Stimulated activated naive CD8-positive, alpha-beta T cell treated with anti-CD3 and anti-CD28 coated beads, Interleukin-15, Interleukin-2, amounts not matched to agents 100 U/mL and 50 U/mL, for 24 hours (primary cell): ENCODE data around the gene GLS2.
"Not testable (repeated sequence)": the region's sequence is repeated elsewhere in the genome, so short reads cannot be mapped to it uniquely, and the experiment has no call there.

Source experiments
- ATAC-seq: fragments of 150-1000 bp; cut with Tn5 transposase; one replicate; pipeline ENCODE4 v1.10.0; 2021
- DNase-seq: peaks from one replicate; pipeline ENCODE4 v3.0.0; 2021

The GLS2 gene

DNA sequence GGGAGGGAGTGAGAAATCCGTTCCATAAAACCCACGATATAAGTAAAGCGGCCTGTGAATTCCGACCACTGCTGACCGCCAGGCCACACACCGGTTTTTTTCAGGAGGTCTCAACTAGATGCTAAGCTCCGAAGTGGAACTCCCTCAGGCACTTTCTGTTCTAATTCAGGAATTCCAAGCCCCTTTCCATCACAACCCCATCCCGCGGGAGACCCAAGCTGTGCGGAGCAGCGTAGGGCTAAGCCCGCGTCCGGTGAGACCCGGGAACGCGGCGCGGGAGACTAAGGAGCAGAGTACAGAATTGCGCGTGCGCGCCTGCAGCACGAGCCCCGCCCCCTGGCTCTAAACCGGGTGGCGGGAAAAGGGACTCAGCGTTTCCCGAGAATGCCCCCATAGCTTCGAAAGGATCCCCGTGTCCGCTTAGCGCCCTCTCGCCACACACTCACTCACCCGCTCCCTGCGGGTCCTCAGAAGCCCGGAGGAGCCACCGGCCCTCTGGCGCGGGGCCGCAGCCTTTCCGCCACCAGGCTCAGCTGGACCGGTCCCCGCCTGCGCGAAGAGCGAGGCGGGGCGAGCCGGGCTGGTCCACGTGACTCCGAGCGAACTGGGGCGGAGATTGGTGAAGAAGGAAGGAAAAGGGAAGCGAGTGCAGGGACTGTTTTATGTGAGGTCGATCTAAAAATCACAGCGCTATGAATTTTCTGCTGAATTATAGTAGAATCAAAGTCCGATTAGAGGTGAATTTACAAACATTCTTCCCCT lies 38.9 kb downstream of the GLS2 start, which contains the start of gene TIMELESS:
TIMELESS (minus strand) TSS at position 567 of the 762 bp plus-strand sequence. CDS start 15,256 bp downstream, outside the sequence.
- DNase-seq (peak; percentile 91), ATAC-seq (peak; percentile 96)

DNA sequence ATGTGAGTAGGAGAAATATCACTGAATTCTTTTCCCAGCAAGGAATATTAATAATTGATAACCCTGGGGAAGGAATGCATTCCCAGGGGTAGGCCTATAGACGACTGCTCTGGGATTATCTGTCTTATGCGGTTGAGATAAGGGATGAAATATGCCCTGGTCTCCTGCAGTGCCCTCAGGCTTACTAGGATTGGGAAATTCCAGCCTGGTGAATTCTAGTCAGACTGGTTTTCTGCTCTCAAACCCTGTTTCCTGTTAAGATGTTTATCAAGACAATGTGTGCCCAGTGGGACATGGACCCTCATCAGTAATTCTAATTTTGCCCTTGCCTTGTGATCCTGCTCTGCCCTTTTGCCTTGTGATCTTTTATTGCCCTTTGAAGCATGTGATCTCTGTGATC lies 44.8 kb downstream of the GLS2 start:
- DNase-seq, ATAC-seq: not testable (repeated sequence)

DNA sequence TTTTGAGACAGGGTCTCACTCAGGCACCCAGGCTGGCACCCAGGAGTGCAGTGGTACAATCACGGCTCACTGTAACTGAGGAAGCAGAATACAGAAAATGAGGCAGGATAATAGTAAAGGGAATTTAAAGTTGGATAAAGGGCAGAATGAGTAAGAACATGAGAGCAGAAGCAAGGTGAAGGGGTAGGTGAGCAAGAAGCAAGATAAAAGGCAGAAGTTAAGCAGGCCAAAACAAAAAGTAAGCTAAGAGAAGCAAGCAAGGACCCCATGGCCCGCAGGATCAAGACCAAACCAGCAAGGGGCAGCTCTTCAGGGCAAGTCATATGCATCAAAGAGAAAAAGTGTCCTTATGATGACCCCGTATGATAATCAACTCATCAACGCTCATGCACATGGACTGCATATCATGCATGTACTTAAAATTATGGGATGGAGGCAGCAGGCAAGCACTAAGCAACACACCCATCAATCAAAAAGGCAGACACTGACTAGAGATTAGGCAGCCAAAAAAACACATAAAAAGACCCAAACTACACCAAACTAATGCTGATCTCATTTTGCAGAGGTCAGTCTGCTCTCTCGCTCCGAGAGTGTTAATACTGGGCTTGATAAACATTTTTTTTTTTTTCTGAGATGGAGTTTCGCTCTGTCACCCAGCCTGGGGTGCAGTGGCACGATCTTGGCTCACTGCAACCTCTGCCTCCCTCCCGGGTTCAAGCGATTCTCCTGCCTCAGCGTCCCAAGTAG lies 50.4 kb downstream of the GLS2 start:
- DNase-seq (no peak), ATAC-seq (no peak)

GRCh38 chr12:56434828-56435227 lies 53.1 kb downstream of the GLS2 start:
- ATAC-seq (no peak), DNase-seq (no peak)

- DNase-seq = no peak
- ATAC-seq = no peak
Observed at GRCh38 chr12:56431850-56432249, 56.1 kb downstream of the GLS2 start.

DNA sequence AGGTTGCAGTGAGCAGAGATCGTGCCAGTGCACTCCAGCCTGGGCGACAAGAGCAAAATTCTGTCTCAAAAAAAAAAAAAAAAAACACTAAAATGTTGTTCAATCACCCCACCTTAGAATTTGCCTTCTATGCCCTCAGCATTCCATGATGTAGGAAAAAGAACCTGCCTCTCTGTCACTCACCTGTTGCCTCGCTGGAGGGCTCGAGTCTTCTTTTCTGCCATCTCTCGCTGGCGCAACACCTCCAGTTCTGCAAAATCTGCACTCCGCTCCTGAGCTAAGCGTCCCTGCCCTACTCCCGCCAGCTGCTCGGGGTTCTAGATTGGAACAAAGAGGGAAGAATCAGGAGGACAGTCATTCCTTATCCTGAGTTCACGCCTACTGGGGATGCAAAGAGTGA lies 56.7 kb downstream of the GLS2 start:
- DNase-seq (no peak), ATAC-seq (no peak)

DNA sequence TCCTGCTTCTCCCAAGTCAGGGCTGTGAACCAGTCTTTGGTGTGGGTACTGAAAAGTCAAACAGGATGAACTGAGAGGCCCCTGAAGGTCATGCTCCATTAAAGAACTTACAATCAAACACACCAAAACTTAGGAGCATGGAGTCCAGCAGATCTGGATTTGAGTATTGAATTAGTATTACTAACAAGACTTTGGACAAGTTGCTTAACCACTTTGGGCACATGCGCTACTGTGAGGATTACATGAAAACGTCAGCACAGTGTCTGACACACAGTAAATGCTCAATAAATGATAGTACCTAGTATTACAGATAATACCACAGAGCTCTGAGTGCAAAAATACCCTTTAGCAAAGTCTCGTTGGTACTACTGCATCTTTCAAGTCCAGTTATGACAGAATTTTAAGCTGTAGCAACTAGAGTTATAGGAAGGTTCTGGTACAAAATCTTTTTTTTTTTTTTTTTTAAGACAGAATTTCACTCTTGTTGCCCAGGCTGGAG lies 62.0 kb downstream of the GLS2 start:
- ATAC-seq (no peak), DNase-seq (no peak)

DNA sequence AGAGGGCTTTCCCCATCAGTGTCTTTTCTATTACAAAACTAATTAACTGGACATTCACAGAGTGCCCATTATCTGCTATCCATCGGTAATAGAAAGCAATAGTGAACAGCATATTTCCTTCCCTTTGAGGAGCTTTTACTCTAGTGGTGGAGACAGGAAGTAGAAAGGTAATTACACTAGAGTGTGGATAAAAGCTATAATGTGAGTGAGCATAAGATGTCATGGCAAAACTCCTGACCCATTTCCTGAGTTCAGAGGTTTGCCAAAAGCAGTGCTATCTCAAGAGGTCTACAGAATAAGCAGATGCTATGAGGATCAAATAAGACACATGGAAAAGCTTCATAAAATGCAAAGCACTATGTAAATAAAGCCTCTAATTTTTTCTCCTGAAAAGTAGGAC lies 62.8 kb downstream of the GLS2 start:
- ATAC-seq (no peak), DNase-seq (no peak)
